Activated naive CD8-positive, alpha-beta T cell (primary cell): ENCODE data around the gene BAHD1.

Source experiments
- H3K27ac Mint-ChIP-seq: one replicate; pipeline ENCODE4 v1.8.0; 2021; ENCODE audit warnings: mixed read lengths
- H3K27me3 Mint-ChIP-seq: one replicate; pipeline ENCODE4 v1.8.0; 2021; ENCODE audit warnings: mixed read lengths
- H3K36me3 Mint-ChIP-seq: one replicate; pipeline ENCODE4 v1.8.0; 2021; ENCODE audit warnings: mixed read lengths
- H3K4me1 Mint-ChIP-seq: one replicate; pipeline ENCODE4 v1.8.0; 2021; ENCODE audit warnings: low read depth, mixed read lengths
- H3K4me3 Mint-ChIP-seq: one replicate; pipeline ENCODE4 v1.8.0; 2021; ENCODE audit warnings: mild to moderate bottlenecking, mixed read lengths
- H3K9me3 Mint-ChIP-seq: one replicate; pipeline ENCODE4 v1.8.0; 2021; ENCODE audit warnings: low read depth, mixed read lengths

Gene BAHD1

GRCh38 chr15:40481341-40482074, 40.8 kb downstream of the BAHD1 start:
- no peak overlapping the region for H3K4me3 Mint-ChIP-seq
- peaks cover 4% of the 10 kb centered on the region for H3K27me3 Mint-ChIP-seq
- no peaks in the 10 kb centered on the region for H3K36me3 Mint-ChIP-seq
- no peaks in the 10 kb centered on the region for H3K4me1 Mint-ChIP-seq
- H3K27ac Mint-ChIP-seq, result no peak overlapping the region
- no peaks in the 10 kb centered on the region for H3K9me3 Mint-ChIP-seq

- Mint-ChIP-seq H3K27ac (no peak overlapping the region), H3K4me3 (no peak overlapping the region), H3K36me3 (no peaks in the 10 kb centered on the region), H3K4me1 (no peaks in the 10 kb centered on the region), H3K27me3 (peaks cover 4% of the 10 kb centered on the region), H3K9me3 (no peaks in the 10 kb centered on the region)
Measured at GRCh38 chr15:40483919-40484318, 43.2 kb downstream of the BAHD1 start.

- H3K27ac Mint-ChIP-seq, result no peak overlapping the region
- no peaks in the 10 kb centered on the region for H3K9me3 Mint-ChIP-seq
- H3K36me3 Mint-ChIP-seq, result no peaks in the 10 kb centered on the region
- H3K27me3 Mint-ChIP-seq, result peaks cover 3% of the 10 kb centered on the region
- H3K4me3 Mint-ChIP-seq, result no peak overlapping the region
- H3K4me1 Mint-ChIP-seq, result no peaks in the 10 kb centered on the region
Measured at GRCh38 chr15:40486066-40486770, 45.5 kb downstream of the BAHD1 start.

- Mint-ChIP-seq H3K4me3 (no peak overlapping the region), H3K9me3 (no peaks in the 10 kb centered on the region), H3K36me3 (no peaks in the 10 kb centered on the region), H3K4me1 (peaks cover 7% of the 10 kb centered on the region), H3K27me3 (no peaks in the 10 kb centered on the region), H3K27ac (no peak overlapping the region)
Measured at GRCh38 chr15:40487816-40488682, 47.3 kb downstream of the BAHD1 start.

GRCh38 chr15:40489274-40490175, 48.8 kb downstream of the BAHD1 start:
- Mint-ChIP-seq H3K27me3 (no peaks in the 10 kb centered on the region), H3K4me1 (peaks cover 22% of the 10 kb centered on the region), H3K36me3 (no peaks in the 10 kb centered on the region), H3K9me3 (no peaks in the 10 kb centered on the region), H3K27ac (no peak overlapping the region), H3K4me3 (no peak overlapping the region)

GRCh38 chr15:40493089-40493840, 52.5 kb downstream of the BAHD1 start:
- peaks cover 36% of the 10 kb centered on the region for H3K4me1 Mint-ChIP-seq
- H3K4me3 Mint-ChIP-seq, result peak overlapping the region; percentile 8
- H3K9me3 Mint-ChIP-seq, result no peaks in the 10 kb centered on the region
- H3K27me3 Mint-ChIP-seq, result no peaks in the 10 kb centered on the region
- H3K27ac Mint-ChIP-seq, result peak overlapping the region; percentile 64
- H3K36me3 Mint-ChIP-seq, result no peaks in the 10 kb centered on the region

GRCh38 chr15:40495516-40495915, 54.8 kb downstream of the BAHD1 start:
- no peaks in the 10 kb centered on the region for H3K36me3 Mint-ChIP-seq
- peaks cover 36% of the 10 kb centered on the region for H3K4me1 Mint-ChIP-seq
- H3K4me3 Mint-ChIP-seq, result no peak overlapping the region
- H3K9me3 Mint-ChIP-seq, result no peaks in the 10 kb centered on the region
- H3K27me3 Mint-ChIP-seq, result no peaks in the 10 kb centered on the region
- H3K27ac Mint-ChIP-seq, result no peak overlapping the region

GRCh38 chr15:40498418-40498817, 57.7 kb downstream of the BAHD1 start:
- H3K36me3 Mint-ChIP-seq, result no peaks in the 10 kb centered on the region
- peaks cover 4% of the 10 kb centered on the region for H3K27me3 Mint-ChIP-seq
- H3K9me3 Mint-ChIP-seq, result no peaks in the 10 kb centered on the region
- H3K4me3 Mint-ChIP-seq, result no peak overlapping the region
- H3K27ac Mint-ChIP-seq, result peak overlapping the region; percentile 16
- peaks cover 30% of the 10 kb centered on the region for H3K4me1 Mint-ChIP-seq

GRCh38 chr15:40498891-40499290, 58.1 kb downstream of the BAHD1 start:
- H3K9me3 Mint-ChIP-seq, result no peaks in the 10 kb centered on the region
- H3K36me3 Mint-ChIP-seq, result no peaks in the 10 kb centered on the region
- no peak overlapping the region for H3K4me3 Mint-ChIP-seq
- H3K27me3 Mint-ChIP-seq, result peaks cover 4% of the 10 kb centered on the region
- peaks cover 25% of the 10 kb centered on the region for H3K4me1 Mint-ChIP-seq
- no peak overlapping the region for H3K27ac Mint-ChIP-seq

- Mint-ChIP-seq H3K36me3 (no peaks in the 10 kb centered on the region), H3K9me3 (no peaks in the 10 kb centered on the region), H3K27me3 (peaks cover 4% of the 10 kb centered on the region), H3K27ac (no peak overlapping the region), H3K4me1 (peaks cover 15% of the 10 kb centered on the region), H3K4me3 (no peak overlapping the region)
Measured at GRCh38 chr15:40499931-40500330, 59.2 kb downstream of the BAHD1 start.

- Mint-ChIP-seq H3K4me1 (peaks cover 10% of the 10 kb centered on the region), H3K4me3 (no peak overlapping the region), H3K36me3 (no peaks in the 10 kb centered on the region), H3K27ac (peak overlapping the region; percentile 50), H3K9me3 (no peaks in the 10 kb centered on the region), H3K27me3 (peaks cover 7% of the 10 kb centered on the region)
Measured at GRCh38 chr15:40500568-40501330, 60.0 kb downstream of the BAHD1 start.

GRCh38 chr15:40501487-40501886, 60.7 kb downstream of the BAHD1 start:
- Mint-ChIP-seq H3K27me3 (peaks cover 9% of the 10 kb centered on the region), H3K27ac (no peak overlapping the region), H3K4me1 (peaks cover 10% of the 10 kb centered on the region), H3K4me3 (no peak overlapping the region), H3K9me3 (no peaks in the 10 kb centered on the region), H3K36me3 (no peaks in the 10 kb centered on the region)

- no peaks in the 10 kb centered on the region for H3K9me3 Mint-ChIP-seq
- peaks cover 36% of the 10 kb centered on the region for H3K27me3 Mint-ChIP-seq
- H3K4me1 Mint-ChIP-seq, result peaks cover 23% of the 10 kb centered on the region
- H3K4me3 Mint-ChIP-seq, result peak overlapping the region; percentile 6
- no peaks in the 10 kb centered on the region for H3K36me3 Mint-ChIP-seq
- H3K27ac Mint-ChIP-seq, result no peak overlapping the region
Measured at GRCh38 chr15:40506964-40507571, 66.3 kb downstream of the BAHD1 start.
